Trophoblast cell (in vitro differentiated cells and primary cell): Measurements from ENCODE around the gene ABAT.

Experiments used
- DNase-seq, 2 donors: peaks; one replicate each; pipeline ENCODE4 v3.0.0-alpha.2; 2016
- H2AFZ ChIP-seq: 2 replicates; pipeline ENCODE4 v1.6.1; 2013; ENCODE audit warnings: low read length, moderate library complexity, mild to moderate bottlenecking; ENCODE audit not compliant: insufficient read depth, poor library complexity
- H2AK5ac ChIP-seq: 2 replicates; pipeline ENCODE4 v1.6.1; 2013; ENCODE audit warnings: mild to moderate bottlenecking, low read length
- H2BK120ac ChIP-seq: 2 replicates; pipeline ENCODE4 v1.6.1; 2013; ENCODE audit warnings: low read length, mild to moderate bottlenecking, moderate library complexity; ENCODE audit not compliant: insufficient read depth, poor library complexity
- H2BK12ac ChIP-seq: 2 replicates; pipeline ENCODE4 v1.6.1; 2013; ENCODE audit warnings: mild to moderate bottlenecking, low read length, moderate library complexity
- H2BK5ac ChIP-seq: 2 replicates; pipeline ENCODE4 v1.6.1; 2013; ENCODE audit warnings: low read length, low read depth, moderate library complexity, mild to moderate bottlenecking; ENCODE audit not compliant: poor library complexity
- H3K14ac ChIP-seq: 2 replicates; pipeline ENCODE4 v1.6.1; 2013; ENCODE audit warnings: mild to moderate bottlenecking, low read length
- H3K18ac ChIP-seq: 2 replicates; pipeline ENCODE4 v1.6.1; 2013; ENCODE audit warnings: mild to moderate bottlenecking, low read length
- H3K23ac ChIP-seq: 2 replicates; pipeline ENCODE4 v1.6.1; 2013; ENCODE audit warnings: low read length
- H3K27ac ChIP-seq: 2 replicates; pipeline ENCODE4 v1.5.1; 2013; ENCODE audit warnings: low read depth, mild to moderate bottlenecking, inconsistent platforms, low read length, moderate library complexity
- H3K27me3 ChIP-seq: 2 replicates; pipeline ENCODE4 v1.6.1; 2013; ENCODE audit warnings: inconsistent platforms, mild to moderate bottlenecking, low read length, moderate library complexity; ENCODE audit not compliant: insufficient read depth
- H3K36me3 ChIP-seq, 2 experiments: 1 replicate in 1 of 2; 2 replicates in 1 of 2; pipeline ENCODE4 v1.6.1; 2013; ENCODE audit warnings: low read length in 2 of 2, mild to moderate bottlenecking in 2 of 2, moderate library complexity in 1 of 2; ENCODE audit not compliant: insufficient read depth in 2 of 2, control insufficient read depth in 1 of 2
- H3K4ac ChIP-seq: 2 replicates; pipeline ENCODE4 v1.6.1; 2013; ENCODE audit warnings: low read depth, mild to moderate bottlenecking, low read length, moderate library complexity
- H3K4me1 ChIP-seq, 2 experiments: 1 replicate in 1 of 2; 2 replicates in 1 of 2; pipeline ENCODE4 v1.6.1; 2013; ENCODE audit warnings: low read length in 2 of 2, mild to moderate bottlenecking in 2 of 2, moderate library complexity in 1 of 2; ENCODE audit not compliant: insufficient read depth in 2 of 2, control insufficient read depth in 1 of 2
- H3K4me2 ChIP-seq: 2 replicates; pipeline ENCODE4 v1.6.1; 2013; ENCODE audit warnings: inconsistent platforms, mild to moderate bottlenecking, low read length, moderate library complexity
- H3K4me3 ChIP-seq: 2 replicates; pipeline ENCODE4 v1.5.1; 2013; ENCODE audit warnings: mild to moderate bottlenecking, low read depth, low read length, inconsistent platforms
- H3K79me1 ChIP-seq: one replicate; pipeline ENCODE4 v1.6.1; 2013; ENCODE audit warnings: low read length
- H3K79me2 ChIP-seq: 2 replicates; pipeline ENCODE4 v1.6.1; 2013; ENCODE audit warnings: low read length, mild to moderate bottlenecking; ENCODE audit not compliant: control insufficient read depth, insufficient read depth, poor library complexity
- H3K9ac ChIP-seq: 2 replicates; pipeline ENCODE4 v1.6.1; 2013; ENCODE audit warnings: mild to moderate bottlenecking, low read length
- H3K9me3 ChIP-seq: 2 replicates; pipeline ENCODE4 v1.6.1; 2013; ENCODE audit warnings: low read depth, mild to moderate bottlenecking, control low read depth, inconsistent platforms, low read length; ENCODE audit not compliant: insufficient read depth
- H4K12ac ChIP-seq: 2 replicates; pipeline ENCODE4 v1.6.1; 2013; ENCODE audit warnings: low read depth, mild to moderate bottlenecking, low read length, moderate library complexity
- H4K8ac ChIP-seq: 2 replicates; pipeline ENCODE4 v1.6.1; 2013; ENCODE audit warnings: low read depth, mild to moderate bottlenecking, low read length, moderate library complexity
- H4K91ac ChIP-seq: one replicate; pipeline ENCODE4 v1.6.1; 2013; ENCODE audit warnings: low read depth, mild to moderate bottlenecking, low read length, moderate library complexity
- WGBS: extraction: QIAGEN DNeasy Blood & Tissue Kit; methylation state at CpG from one replicate; pipeline ENCODE4 v1.1.7; 2013; ENCODE audit warnings: missing lambda C conversion rate; ENCODE audit not compliant: insufficient read length, insufficient coverage; ENCODE audit errors: extremely low coverage; 5-methylcytosine and 5-hydroxymethylcytosine counted together

Gene ABAT

GRCh38 chr16:8661703-8662102 lies 12.7 kb upstream of the ABAT start:
- H3K14ac ChIP-seq: no peak overlapping the region

DNA sequence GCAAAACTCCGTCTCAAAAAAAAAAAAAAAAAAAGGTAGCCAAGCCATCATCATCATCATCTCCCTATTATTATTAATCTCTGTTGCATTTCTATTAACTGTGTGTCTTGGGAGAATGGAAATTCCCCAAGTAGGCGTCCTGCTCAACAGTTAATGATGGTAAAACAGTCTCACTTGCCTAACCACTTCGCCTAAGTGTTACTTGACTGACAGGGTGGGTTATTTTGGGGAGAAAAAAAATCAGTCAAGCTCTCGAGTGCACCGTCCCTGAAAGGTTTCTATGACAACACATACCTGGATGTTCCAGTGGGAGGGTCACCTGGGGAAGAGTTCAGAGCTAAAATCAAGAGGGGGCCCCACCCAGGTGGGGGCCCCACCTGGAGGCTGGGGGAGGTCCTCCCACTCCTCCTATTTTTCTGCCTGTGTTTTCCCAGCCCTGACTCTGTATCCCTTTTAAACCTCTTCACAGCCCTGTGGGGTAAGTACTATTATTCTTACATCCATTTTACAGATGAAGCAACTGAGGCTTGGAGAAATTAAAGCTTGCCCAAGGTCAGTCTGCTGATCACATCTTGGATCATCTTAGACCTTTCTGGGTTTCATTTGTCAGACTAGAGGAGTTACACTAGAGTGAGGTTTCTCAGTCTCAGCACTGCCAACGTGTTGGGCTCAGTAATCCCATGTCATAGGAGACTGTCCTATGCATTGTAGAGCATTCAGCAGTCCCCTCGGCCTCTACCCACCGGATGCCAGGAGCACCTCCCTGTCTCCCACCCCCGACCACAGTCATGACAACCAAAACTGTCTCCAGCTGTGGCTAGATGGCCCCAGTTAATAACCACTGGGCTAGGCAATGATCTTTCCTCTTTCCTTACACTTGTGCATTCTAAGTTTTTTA lies 11.0 kb upstream of the ABAT start:
- Histone ChIP-seq H2BK5ac (no peak overlapping the region), H2BK120ac (no peak overlapping the region), H3K27ac (no peak overlapping the region), H3K79me1 (no peaks in the 10 kb centered on the region), H3K36me3 (no peaks in the 10 kb centered on the region), H4K12ac (no peak overlapping the region), H3K18ac (no peak overlapping the region), H2AK5ac (no peak overlapping the region), H3K9me3 (no peaks in the 10 kb centered on the region), H2AFZ (no peak overlapping the region), H3K4me2 (no peak overlapping the region), H3K4ac (no peak overlapping the region), H2BK12ac (no peak overlapping the region), H3K9ac (no peak overlapping the region), H3K79me2 (no peaks in the 10 kb centered on the region), H4K8ac (no peak overlapping the region), H3K4me3 (no peak overlapping the region), H3K27me3 (no peaks in the 10 kb centered on the region), H3K23ac (no peak overlapping the region), H3K4me1 (no peaks in the 10 kb centered on the region), H4K91ac (no peak overlapping the region), H3K14ac (no peak overlapping the region)
- DNase-seq: no peak
- no CpG with 5 or more reads among the region's 9 CpGs for WGBS

More at GRCh38 chr16:8661703-8662102, 12.7 kb upstream of the ABAT start:
- no peak overlapping the region for H3K27ac ChIP-seq
- no peak overlapping the region for H4K8ac ChIP-seq
- H3K4me3 ChIP-seq: no peak overlapping the region
- H3K36me3 ChIP-seq: no peaks in the 10 kb centered on the region
- no peaks in the 10 kb centered on the region for H3K79me1 ChIP-seq
- H3K4me1 ChIP-seq: no peaks in the 10 kb centered on the region
- H3K79me2 ChIP-seq: no peaks in the 10 kb centered on the region
- H2AK5ac ChIP-seq: no peak overlapping the region
- no peak overlapping the region for H3K9ac ChIP-seq
- H4K91ac ChIP-seq: no peak overlapping the region
- H3K27me3 ChIP-seq: no peaks in the 10 kb centered on the region
- H3K4ac ChIP-seq: no peak overlapping the region
- H2BK12ac ChIP-seq: no peak overlapping the region
- H2BK120ac ChIP-seq: no peak overlapping the region
- H3K23ac ChIP-seq: no peak overlapping the region
- no CpG with 5 or more reads among the region's 5 CpGs for WGBS
- H3K9me3 ChIP-seq: no peaks in the 10 kb centered on the region
- no peak for DNase-seq
- no peak overlapping the region for H3K18ac ChIP-seq
- H2AFZ ChIP-seq: no peak overlapping the region
- H2BK5ac ChIP-seq: no peak overlapping the region
- H3K4me2 ChIP-seq: no peak overlapping the region
- H4K12ac ChIP-seq: no peak overlapping the region

DNA sequence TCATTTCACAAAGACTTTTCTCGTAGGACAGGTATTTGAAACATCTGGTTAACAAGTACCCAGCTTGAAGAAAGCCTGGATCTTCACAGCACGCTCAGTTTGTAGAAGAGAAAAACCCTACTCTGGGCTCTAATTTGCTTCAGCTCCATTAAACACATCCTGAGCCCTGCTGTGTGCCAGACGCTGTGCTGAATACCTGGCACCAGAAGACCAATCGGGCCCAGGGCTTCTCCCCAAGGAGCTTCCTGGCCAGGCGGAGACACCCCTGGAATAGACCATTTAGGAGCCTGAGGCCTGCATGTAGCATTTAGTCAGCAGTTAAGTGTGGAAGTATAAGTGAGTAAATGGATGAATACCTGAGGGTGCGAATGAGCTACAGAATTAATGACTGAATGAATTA lies 8.9 kb upstream of the ABAT start:
- H3K4ac ChIP-seq: no peak overlapping the region
- H3K9ac ChIP-seq: no peak overlapping the region

DNA sequence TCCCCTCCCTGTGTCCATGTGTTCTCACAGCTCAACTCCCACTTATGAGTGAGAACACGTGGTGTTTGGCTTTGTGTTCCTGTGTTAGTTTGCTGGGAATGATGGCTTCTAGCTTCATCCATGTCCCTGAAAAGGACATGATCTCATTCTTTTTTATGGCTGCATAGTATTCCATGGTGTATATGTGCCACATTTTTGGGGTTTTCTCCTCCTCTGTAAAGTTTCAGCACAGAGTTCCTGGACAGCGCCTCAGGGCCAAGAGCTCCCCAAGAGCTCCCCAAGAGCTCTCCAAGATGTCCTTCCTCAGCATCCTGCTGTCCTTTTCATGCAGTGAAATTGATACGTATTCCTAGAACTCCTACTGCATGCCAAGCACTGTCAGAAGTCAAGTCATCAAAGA lies 6.9 kb upstream of the ABAT start:
- Histone ChIP-seq H3K4me1 (no peaks in the 10 kb centered on the region), H3K4me3 (no peak overlapping the region), H2BK5ac (no peak overlapping the region), H4K91ac (no peak overlapping the region), H3K14ac (no peak overlapping the region), H3K79me2 (no peaks in the 10 kb centered on the region), H3K79me1 (no peaks in the 10 kb centered on the region), H2BK12ac (no peak overlapping the region), H3K4ac (no peak overlapping the region), H3K36me3 (no peaks in the 10 kb centered on the region), H2AK5ac (no peak overlapping the region), H2AFZ (no peak overlapping the region), H3K27me3 (no peaks in the 10 kb centered on the region), H3K9ac (no peak overlapping the region), H3K4me2 (no peak overlapping the region), H4K12ac (no peak overlapping the region), H3K23ac (no peak overlapping the region), H3K18ac (no peak overlapping the region), H3K27ac (no peak overlapping the region), H3K9me3 (no peaks in the 10 kb centered on the region), H4K8ac (no peak overlapping the region), H2BK120ac (no peak overlapping the region)
- no peak for DNase-seq
- WGBS: no CpG with 5 or more reads among the region's 3 CpGs

More for the DNA sequence above, 8.9 kb upstream of the ABAT start:
- H4K8ac ChIP-seq: no peak overlapping the region
- H2AFZ ChIP-seq: no peak overlapping the region
- H3K36me3 ChIP-seq: no peaks in the 10 kb centered on the region
- H3K79me1 ChIP-seq: no peaks in the 10 kb centered on the region
- H3K4me3 ChIP-seq: no peak overlapping the region
- DNase-seq: no peak
- H2BK120ac ChIP-seq: no peak overlapping the region
- H2BK5ac ChIP-seq: no peak overlapping the region
- no peaks in the 10 kb centered on the region for H3K79me2 ChIP-seq
- no peaks in the 10 kb centered on the region for H3K27me3 ChIP-seq
- H3K4me2 ChIP-seq: no peak overlapping the region
- no peak overlapping the region for H3K23ac ChIP-seq
- H3K18ac ChIP-seq: no peak overlapping the region
- no peak overlapping the region for H3K14ac ChIP-seq
- H3K9me3 ChIP-seq: no peaks in the 10 kb centered on the region
- no peak overlapping the region for H3K27ac ChIP-seq
- H4K91ac ChIP-seq: no peak overlapping the region
- H4K12ac ChIP-seq: no peak overlapping the region
- no peaks in the 10 kb centered on the region for H3K4me1 ChIP-seq
- H2BK12ac ChIP-seq: no peak overlapping the region
- no peak overlapping the region for H2AK5ac ChIP-seq
- WGBS: no CpG with 5 or more reads among the region's 6 CpGs
